ENCODE data around the gene OVOL1.
"Not testable (repeated sequence)": the region's sequence is repeated elsewhere in the genome, so short reads cannot be mapped to it uniquely, and the experiment has no call there.

The OVOL1 gene

DNA sequence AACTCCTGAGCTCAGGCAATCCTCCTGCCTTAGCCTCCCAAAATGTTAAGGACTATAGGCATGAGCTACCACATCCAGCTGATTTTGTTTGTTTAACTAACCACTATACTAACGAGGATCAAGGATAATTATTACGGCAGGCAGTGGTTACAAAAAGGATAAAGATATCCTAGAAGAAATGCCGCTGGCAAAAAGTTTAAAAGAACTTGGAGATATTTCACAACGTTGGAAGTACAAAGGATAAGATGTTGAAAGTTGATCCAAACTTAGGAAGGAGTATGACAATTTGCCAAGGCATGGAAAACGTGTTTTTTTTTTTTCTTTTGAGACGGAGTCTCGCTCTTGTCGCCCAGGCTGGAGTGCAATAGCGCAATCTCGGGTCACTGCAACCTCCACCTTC, 19.5 kb upstream of the OVOL1 start:
- H3K4me3 ChIP-seq (ENCODE audit: low read depth, low read length): no peak overlapping the region
- no peak for DNase-seq (ENCODE audit: low read depth)
- TF ChIP-seq, protein P1, sequence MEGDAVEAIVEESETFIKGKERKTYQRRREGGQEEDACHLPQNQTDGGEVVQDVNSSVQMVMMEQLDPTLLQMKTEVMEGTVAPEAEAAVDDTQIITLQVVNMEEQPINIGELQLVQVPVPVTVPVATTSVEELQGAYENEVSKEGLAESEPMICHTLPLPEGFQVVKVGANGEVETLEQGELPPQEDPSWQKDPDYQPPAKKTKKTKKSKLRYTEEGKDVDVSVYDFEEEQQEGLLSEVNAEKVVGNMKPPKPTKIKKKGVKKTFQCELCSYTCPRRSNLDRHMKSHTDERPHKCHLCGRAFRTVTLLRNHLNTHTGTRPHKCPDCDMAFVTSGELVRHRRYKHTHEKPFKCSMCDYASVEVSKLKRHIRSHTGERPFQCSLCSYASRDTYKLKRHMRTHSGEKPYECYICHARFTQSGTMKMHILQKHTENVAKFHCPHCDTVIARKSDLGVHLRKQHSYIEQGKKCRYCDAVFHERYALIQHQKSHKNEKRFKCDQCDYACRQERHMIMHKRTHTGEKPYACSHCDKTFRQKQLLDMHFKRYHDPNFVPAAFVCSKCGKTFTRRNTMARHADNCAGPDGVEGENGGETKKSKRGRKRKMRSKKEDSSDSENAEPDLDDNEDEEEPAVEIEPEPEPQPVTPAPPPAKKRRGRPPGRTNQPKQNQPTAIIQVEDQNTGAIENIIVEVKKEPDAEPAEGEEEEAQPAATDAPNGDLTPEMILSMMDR (IDR thresholded peaks at IDR 0.05; ENCODE audit: low read depth, low read length): no peak
- TF ChIP-seq MYC (IDR thresholded peaks at IDR 0.05; ENCODE audit: low read depth, low read length) (no peak), POLR2A (IDR thresholded peaks at IDR 0.05; ENCODE audit: extremely low read depth, insufficient read length) (no peak)

DNA sequence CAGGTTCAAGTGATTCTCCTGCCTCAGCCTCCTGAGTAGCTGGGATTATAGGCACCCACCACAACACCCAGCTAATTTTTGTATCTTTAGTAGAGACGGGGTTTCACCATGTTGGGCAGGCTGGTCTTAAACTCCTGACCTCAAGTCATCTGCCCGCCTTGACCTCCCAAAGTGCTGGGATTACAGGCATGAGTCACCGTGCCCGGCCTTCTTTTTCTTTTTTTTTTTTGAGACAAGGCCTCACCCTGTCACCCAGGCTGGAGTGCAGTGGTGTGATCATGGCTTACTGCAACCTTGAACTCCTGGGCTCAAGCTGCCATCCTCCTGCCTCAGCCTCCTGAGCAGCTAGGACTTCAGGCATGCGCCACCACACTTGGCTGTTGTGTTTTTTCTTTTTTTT, 19.1 kb upstream of the OVOL1 start:
- H3K4me3 ChIP-seq (ENCODE audit: low read depth, low read length); DNase-seq (ENCODE audit: low read depth): not testable (repeated sequence)

DNA sequence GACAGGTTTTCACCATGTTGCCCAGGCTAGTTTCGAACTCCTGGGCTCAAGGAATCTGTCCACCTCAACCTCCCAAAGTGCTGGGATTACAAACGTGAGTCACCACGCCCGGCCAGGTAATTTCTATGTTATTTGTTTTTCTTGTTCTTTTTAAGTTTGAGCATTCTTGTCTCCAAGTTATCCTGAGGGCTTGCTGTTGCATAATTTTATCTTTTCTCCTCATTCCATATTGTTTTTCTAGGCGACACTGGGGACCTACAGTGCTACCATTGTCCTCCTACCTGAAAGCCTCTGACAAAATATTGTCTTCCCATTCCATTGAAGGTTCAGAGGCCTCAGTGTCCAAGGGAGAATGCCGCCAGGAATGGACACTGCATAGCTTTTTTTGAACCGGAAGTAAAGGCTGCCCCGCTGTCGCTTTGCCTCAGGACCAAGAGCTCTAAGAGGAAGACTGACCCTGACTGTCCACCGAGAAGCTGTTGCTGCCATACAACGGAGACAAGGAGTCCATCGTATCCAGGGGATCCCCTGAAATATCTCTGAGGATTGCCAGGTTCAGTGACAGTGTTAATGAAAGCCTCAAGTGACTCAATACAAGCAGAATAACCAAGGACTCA, 15.8 kb upstream of the OVOL1 start:
- TF ChIP-seq MYC (IDR thresholded peaks at IDR 0.05; ENCODE audit: low read depth, low read length): no peak
- no peak for TF ChIP-seq POLR2A (IDR thresholded peaks at IDR 0.05; ENCODE audit: extremely low read depth, insufficient read length)
- TF ChIP-seq, protein P1 (IDR thresholded peaks at IDR 0.05; ENCODE audit: low read depth, low read length): no peak
- TF ChIP-seq, protein P2, sequence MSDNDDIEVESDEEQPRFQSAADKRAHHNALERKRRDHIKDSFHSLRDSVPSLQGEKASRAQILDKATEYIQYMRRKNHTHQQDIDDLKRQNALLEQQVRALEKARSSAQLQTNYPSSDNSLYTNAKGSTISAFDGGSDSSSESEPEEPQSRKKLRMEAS (IDR thresholded peaks at IDR 0.05; ENCODE audit: low read depth, low read length): no peak
- no peak overlapping the region for H3K4me3 ChIP-seq (ENCODE audit: low read depth, low read length)
- DNase-seq (ENCODE audit: low read depth): no peak

DNA sequence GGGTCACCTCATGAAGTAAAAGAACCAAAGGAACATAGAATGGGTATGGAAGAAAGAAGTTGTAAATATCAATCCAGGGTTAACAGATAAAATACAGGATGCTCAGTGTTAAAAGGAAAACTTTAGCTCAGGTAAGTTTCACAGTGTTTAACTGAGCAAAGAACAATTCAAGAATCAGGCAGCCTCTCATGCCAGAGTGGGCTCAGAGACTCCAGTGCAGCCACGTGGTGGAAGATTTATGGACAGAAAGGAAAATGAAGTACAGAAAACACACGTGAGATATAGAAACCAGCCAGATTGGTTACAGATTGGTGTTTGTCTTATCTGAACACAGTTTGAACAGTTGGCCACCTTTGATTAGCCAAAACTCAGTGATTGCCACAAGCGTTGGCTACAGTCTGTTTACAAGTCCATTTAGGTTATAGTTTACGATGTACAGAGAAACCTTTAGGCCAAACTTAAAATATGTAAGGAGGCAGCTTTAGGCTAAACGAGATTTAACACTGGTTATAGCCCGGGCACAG, 15.2 kb upstream of the OVOL1 start:
- no peak overlapping the region for H3K4me3 ChIP-seq (ENCODE audit: low read depth, low read length)
- TF ChIP-seq, protein P1 (IDR thresholded peaks at IDR 0.05; ENCODE audit: low read depth, low read length): no peak
- TF ChIP-seq, protein P2 (IDR thresholded peaks at IDR 0.05; ENCODE audit: low read depth, low read length): no peak
- TF ChIP-seq MYC (IDR thresholded peaks at IDR 0.05; ENCODE audit: low read depth, low read length) (no peak), POLR2A (IDR thresholded peaks at IDR 0.05; ENCODE audit: extremely low read depth, insufficient read length) (no peak)
- DNase-seq (ENCODE audit: low read depth): no peak

DNA sequence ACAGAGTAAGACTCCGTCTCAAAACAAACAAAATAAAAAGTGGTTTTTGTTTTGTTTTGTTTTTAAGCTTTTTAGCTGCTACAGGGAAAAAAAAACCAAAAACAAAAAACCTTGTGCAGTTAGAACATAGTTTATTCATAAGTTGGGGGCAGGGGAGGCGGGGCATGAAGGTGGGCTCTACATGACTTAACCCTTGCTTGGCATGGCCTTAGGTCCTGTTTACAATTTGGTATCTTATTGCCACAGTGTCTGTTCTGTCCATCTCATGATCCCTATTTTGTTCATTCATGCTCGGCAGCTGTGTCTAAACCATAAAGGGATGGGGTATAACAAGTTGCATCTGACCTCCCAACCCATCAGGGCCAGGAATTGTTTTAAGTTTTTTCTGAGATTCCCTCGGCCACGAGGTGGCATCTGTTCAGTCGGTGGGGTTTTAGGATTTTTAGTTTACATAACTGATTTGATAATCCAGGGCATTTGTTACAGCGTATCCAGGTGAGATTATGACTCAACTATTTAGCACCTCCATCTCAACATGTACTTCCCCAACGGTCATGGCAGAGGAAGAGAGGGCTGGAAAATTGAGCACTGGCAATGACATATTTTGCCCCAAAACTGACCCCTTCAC, 13.0 kb upstream of the OVOL1 start:
- no peak for DNase-seq (ENCODE audit: low read depth)
- no peak for TF ChIP-seq POLR2A (IDR thresholded peaks at IDR 0.05; ENCODE audit: extremely low read depth, insufficient read length)
- TF ChIP-seq, protein P2 (IDR thresholded peaks at IDR 0.05; ENCODE audit: low read depth, low read length): no peak
- no peak overlapping the region for H3K4me3 ChIP-seq (ENCODE audit: low read depth, low read length)

DNA sequence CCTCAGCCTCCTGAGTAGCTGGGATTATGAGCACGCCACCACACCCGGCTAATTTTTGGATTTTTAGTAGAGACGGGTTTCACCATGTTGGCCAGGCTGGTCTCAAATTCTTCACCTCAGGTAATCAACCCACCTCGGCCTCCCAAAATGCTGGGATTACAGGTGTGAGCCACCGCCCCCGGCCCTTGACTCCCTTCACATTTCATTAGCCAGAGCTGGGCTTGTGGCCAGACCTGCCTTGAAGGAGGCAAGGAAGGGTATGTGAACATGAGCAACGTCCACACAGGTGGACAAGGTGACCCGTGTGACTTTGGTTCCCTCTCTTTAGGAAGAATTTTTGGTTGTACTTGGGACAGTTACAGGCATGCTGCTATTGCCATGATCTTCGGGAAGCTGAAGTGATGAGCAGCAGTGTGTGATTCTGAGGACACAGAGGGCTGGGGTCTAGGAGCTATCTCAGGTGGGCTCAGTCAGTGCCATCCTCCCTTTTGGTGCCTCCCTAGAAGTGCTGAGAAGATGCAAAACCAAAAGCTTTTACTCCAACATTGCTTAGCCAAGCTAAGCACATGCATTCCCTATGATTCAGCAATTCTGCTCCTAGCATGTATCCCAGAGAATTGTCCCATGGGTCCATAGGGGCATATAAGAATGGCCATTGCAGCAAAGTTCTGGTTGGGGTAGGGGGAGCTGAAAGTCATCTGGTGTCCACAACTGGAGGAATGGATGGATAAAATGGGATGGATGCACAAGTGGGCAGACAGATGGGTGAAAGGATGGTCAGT, 12.1 kb upstream of the OVOL1 start:
- TF ChIP-seq, protein P2 (IDR thresholded peaks at IDR 0.05; ENCODE audit: low read depth, low read length): no peak
- TF ChIP-seq MYC (IDR thresholded peaks at IDR 0.05; ENCODE audit: low read depth, low read length) (no peak), POLR2A (IDR thresholded peaks at IDR 0.05; ENCODE audit: extremely low read depth, insufficient read length) (no peak)
- TF ChIP-seq, protein P1 (IDR thresholded peaks at IDR 0.05; ENCODE audit: low read depth, low read length): no peak
- no peak for DNase-seq (ENCODE audit: low read depth)

More for the DNA sequence above, 12.1 kb upstream of the OVOL1 start:
- no peak overlapping the region for H3K4me3 ChIP-seq (ENCODE audit: low read depth, low read length)
